Measurements from ENCODE around the gene TMEM61.
"Not testable (repeated sequence)": the region's sequence is repeated elsewhere in the genome, so short reads cannot be mapped to it uniquely, and the experiment has no call there.

TMEM61 gene

GRCh38 chr1:55005351-55006140 lies 25.1 kb downstream of the TMEM61 start:
- DNase-seq = no peak

GRCh38 chr1:55006931-55007330 lies 26.5 kb downstream of the TMEM61 start:
- DNase-seq = no peak

GRCh38 chr1:55007625-55008024 lies 27.2 kb downstream of the TMEM61 start:
- peak; percentile 88 for DNase-seq

GRCh38 chr1:55010194-55010886 lies 29.9 kb downstream of the TMEM61 start:
- DNase-seq = no peak

- DNase-seq = no peak
Observed at GRCh38 chr1:55010887-55011217, 30.4 kb downstream of the TMEM61 start.

GRCh38 chr1:55012661-55013060 lies 32.2 kb downstream of the TMEM61 start:
- DNase-seq = no peak

GRCh38 chr1:55015123-55015522 lies 34.7 kb downstream of the TMEM61 start:
- no peak for DNase-seq

- no peak for DNase-seq
Observed at GRCh38 chr1:55015731-55016620, 35.5 kb downstream of the TMEM61 start.

GRCh38 chr1:55018395-55018794 lies 38.0 kb downstream of the TMEM61 start:
- no peak for DNase-seq

- peak; percentile 91 for DNase-seq
Observed at GRCh38 chr1:55021942-55022546, 41.6 kb downstream of the TMEM61 start.

GRCh38 chr1:55024163-55024562 lies 43.7 kb downstream of the TMEM61 start:
- DNase-seq = not testable (repeated sequence)

- DNase-seq = not testable (repeated sequence)
Observed at GRCh38 chr1:55026682-55027081, 46.3 kb downstream of the TMEM61 start.

GRCh38 chr1:55031098-55031497 lies 50.7 kb downstream of the TMEM61 start:
- not testable (repeated sequence) for DNase-seq

GRCh38 chr1:55033265-55033614 lies 52.8 kb downstream of the TMEM61 start:
- DNase-seq = no peak

- DNase-seq = no peak
Observed at GRCh38 chr1:55034476-55035133, 54.2 kb downstream of the TMEM61 start.

GRCh38 chr1:55035904-55036303 lies 55.5 kb downstream of the TMEM61 start:
- DNase-seq = no peak

GRCh38 chr1:55037733-55038551 lies 57.5 kb downstream of the TMEM61 start:
- DNase-seq = no peak

GRCh38 chr1:55038552-55038838 lies 58.1 kb downstream of the TMEM61 start:
- DNase-seq = no peak

- no peak for DNase-seq
Observed at GRCh38 chr1:55038974-55039341, 58.5 kb downstream of the TMEM61 start.

GRCh38 chr1:55039342-55040082 lies 59.1 kb downstream of the TMEM61 start, which contains the start of gene PCSK9:
Gene PCSK9, plus strand, starts transcription at chr1:55039548. Its CDS starts 290 bp downstream, at chr1:55039838.
- DNase-seq = peak; percentile 40
